Measurements from ENCODE around the gene RASGRF2. TPM values are rescaled to one million over a fixed set of nuclear protein-coding genes. Genes with fewer than 3 reads are reported as not detected.

Gene RASGRF2
- total RNA-seq, 1 donor from 2014 or later: 1.4 TPM

- Mint-ChIP-seq H3K4me1 (ENCODE audit: low read depth, unreplicated experiment) (peaks cover 24% of the 10 kb centered on the region), H3K4me3 (ENCODE audit: unreplicated experiment) (no peak overlapping the region), H3K36me3 (ENCODE audit: unreplicated experiment) (no peaks in the 10 kb centered on the region), H3K27me3 (ENCODE audit: unreplicated experiment) (peaks cover 6% of the 10 kb centered on the region), H3K9me3 (ENCODE audit: unreplicated experiment) (peaks cover 3% of the 10 kb centered on the region), H3K27ac (ENCODE audit: unreplicated experiment) (no peak overlapping the region)
- no peak for DNase-seq
- TF ChIP-seq, protein P1, sequence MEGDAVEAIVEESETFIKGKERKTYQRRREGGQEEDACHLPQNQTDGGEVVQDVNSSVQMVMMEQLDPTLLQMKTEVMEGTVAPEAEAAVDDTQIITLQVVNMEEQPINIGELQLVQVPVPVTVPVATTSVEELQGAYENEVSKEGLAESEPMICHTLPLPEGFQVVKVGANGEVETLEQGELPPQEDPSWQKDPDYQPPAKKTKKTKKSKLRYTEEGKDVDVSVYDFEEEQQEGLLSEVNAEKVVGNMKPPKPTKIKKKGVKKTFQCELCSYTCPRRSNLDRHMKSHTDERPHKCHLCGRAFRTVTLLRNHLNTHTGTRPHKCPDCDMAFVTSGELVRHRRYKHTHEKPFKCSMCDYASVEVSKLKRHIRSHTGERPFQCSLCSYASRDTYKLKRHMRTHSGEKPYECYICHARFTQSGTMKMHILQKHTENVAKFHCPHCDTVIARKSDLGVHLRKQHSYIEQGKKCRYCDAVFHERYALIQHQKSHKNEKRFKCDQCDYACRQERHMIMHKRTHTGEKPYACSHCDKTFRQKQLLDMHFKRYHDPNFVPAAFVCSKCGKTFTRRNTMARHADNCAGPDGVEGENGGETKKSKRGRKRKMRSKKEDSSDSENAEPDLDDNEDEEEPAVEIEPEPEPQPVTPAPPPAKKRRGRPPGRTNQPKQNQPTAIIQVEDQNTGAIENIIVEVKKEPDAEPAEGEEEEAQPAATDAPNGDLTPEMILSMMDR (IDR thresholded peaks at IDR 0.05; ENCODE audit: partially characterized antibody, unreplicated experiment): no peak
Observed at GRCh38 chr5:81241961-81242648, 281.9 kb downstream of the RASGRF2 start.

DNA sequence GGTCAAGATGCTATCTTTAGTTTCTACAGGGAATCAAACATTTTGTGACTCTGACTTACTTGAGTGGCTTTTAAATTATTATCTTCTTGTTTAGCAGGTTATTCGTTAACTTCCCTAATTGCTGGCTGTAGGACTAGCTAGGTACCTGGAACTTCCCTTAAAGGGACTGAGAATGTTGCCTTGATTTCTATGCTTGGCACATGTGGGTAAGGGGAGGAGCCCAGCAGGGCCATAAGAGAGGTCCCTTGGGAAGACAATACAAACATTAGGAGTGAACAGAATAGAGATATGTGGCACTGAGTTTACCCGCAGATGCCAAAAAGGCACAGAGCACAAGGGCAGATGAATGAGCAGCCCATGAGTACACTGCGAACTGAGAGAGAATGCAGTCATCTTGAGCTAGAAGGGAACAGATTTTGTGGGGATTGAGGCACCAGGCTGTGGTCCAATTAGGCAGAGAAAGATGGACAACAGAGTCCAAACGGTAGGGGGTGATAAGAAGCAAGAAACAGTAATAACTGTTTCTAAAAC, 282.8 kb downstream of the RASGRF2 start:
- TF ChIP-seq, protein P1 (IDR thresholded peaks at IDR 0.05; ENCODE audit: partially characterized antibody, unreplicated experiment): no peak

DNA sequence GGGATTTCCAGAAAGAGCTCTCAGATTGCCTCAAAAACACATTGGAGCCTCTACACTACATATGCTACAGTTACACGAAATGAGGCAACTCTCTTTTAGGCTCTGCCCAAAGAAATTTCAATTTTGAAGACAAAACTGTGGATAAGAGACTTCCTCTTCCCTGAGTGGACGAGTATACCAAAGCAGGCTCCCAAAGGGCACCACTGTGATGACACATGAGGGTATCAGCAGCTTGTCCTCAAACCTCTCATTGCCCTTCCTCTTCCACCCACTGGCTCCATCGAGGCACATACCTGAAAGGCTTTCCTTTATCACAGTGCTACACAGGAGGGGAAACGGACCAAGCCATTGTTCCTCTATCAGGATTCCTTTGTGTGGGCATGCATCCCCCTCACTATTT, 284.3 kb downstream of the RASGRF2 start:
- DNase-seq: no peak
- H3K27me3 Mint-ChIP-seq (ENCODE audit: unreplicated experiment): peaks cover 6% of the 10 kb centered on the region
- TF ChIP-seq, protein P1 (IDR thresholded peaks at IDR 0.05; ENCODE audit: partially characterized antibody, unreplicated experiment): no peak
- peaks cover 3% of the 10 kb centered on the region for H3K9me3 Mint-ChIP-seq (ENCODE audit: unreplicated experiment)
- no peaks in the 10 kb centered on the region for H3K36me3 Mint-ChIP-seq (ENCODE audit: unreplicated experiment)
- H3K4me1 Mint-ChIP-seq (ENCODE audit: low read depth, unreplicated experiment): peaks cover 28% of the 10 kb centered on the region
- H3K27ac Mint-ChIP-seq (ENCODE audit: unreplicated experiment): no peak overlapping the region
- H3K4me3 Mint-ChIP-seq (ENCODE audit: unreplicated experiment): no peak overlapping the region

More for the DNA sequence above, 282.8 kb downstream of the RASGRF2 start:
- H3K36me3 Mint-ChIP-seq (ENCODE audit: unreplicated experiment): no peaks in the 10 kb centered on the region
- no peak overlapping the region for H3K4me3 Mint-ChIP-seq (ENCODE audit: unreplicated experiment)
- no peak for DNase-seq
- H3K27me3 Mint-ChIP-seq (ENCODE audit: unreplicated experiment): peaks cover 6% of the 10 kb centered on the region
- H3K4me1 Mint-ChIP-seq (ENCODE audit: low read depth, unreplicated experiment): peaks cover 28% of the 10 kb centered on the region
- peaks cover 3% of the 10 kb centered on the region for H3K9me3 Mint-ChIP-seq (ENCODE audit: unreplicated experiment)
- no peak overlapping the region for H3K27ac Mint-ChIP-seq (ENCODE audit: unreplicated experiment)

- H3K27ac Mint-ChIP-seq (ENCODE audit: unreplicated experiment): no peak overlapping the region
- H3K9me3 Mint-ChIP-seq (ENCODE audit: unreplicated experiment): peaks cover 4% of the 10 kb centered on the region
- TF ChIP-seq, protein P1 (IDR thresholded peaks at IDR 0.05; ENCODE audit: partially characterized antibody, unreplicated experiment): no peak
- H3K4me1 Mint-ChIP-seq (ENCODE audit: low read depth, unreplicated experiment): peaks cover 28% of the 10 kb centered on the region
- peaks cover 12% of the 10 kb centered on the region for H3K36me3 Mint-ChIP-seq (ENCODE audit: unreplicated experiment)
- DNase-seq: no peak
- peaks cover 6% of the 10 kb centered on the region for H3K27me3 Mint-ChIP-seq (ENCODE audit: unreplicated experiment)
- no peak overlapping the region for H3K4me3 Mint-ChIP-seq (ENCODE audit: unreplicated experiment)
Observed at GRCh38 chr5:81245871-81246235, 285.7 kb downstream of the RASGRF2 start.

DNA sequence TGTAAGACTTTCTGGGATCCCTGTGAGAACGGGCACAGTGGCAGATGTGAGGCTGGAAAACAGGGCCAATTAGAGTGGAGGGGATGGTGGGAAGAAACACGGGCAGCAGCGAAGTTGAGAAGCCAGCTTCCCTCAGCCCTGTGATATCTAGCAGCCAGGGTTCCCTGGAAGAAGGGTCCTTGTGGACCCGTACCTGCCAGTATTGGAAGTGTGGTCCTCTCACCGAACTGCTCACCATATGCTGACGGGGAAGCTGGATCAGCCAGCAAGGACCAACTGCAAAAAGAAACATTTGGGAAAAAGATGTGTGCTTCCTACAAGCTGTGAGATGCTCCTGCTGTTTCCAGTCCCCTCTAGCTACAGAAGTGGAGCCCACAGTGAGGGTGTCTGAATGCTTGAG, 286.5 kb downstream of the RASGRF2 start:
- H3K4me3 Mint-ChIP-seq (ENCODE audit: unreplicated experiment): no peak overlapping the region
- DNase-seq: no peak
- H3K36me3 Mint-ChIP-seq (ENCODE audit: unreplicated experiment): peaks cover 14% of the 10 kb centered on the region
- peaks cover 4% of the 10 kb centered on the region for H3K9me3 Mint-ChIP-seq (ENCODE audit: unreplicated experiment)
- H3K27me3 Mint-ChIP-seq (ENCODE audit: unreplicated experiment): peaks cover 6% of the 10 kb centered on the region
- TF ChIP-seq, protein P1 (IDR thresholded peaks at IDR 0.05; ENCODE audit: partially characterized antibody, unreplicated experiment): no peak
- peaks cover 28% of the 10 kb centered on the region for H3K4me1 Mint-ChIP-seq (ENCODE audit: low read depth, unreplicated experiment)
- H3K27ac Mint-ChIP-seq (ENCODE audit: unreplicated experiment): no peak overlapping the region

All from glutamatergic neuron (in vitro differentiated cells).